GM12878 (cell line): ENCODE results near the gene KCNA2. TPM values are rescaled to one million over a fixed set of nuclear protein-coding genes. Genes with fewer than 3 reads are reported as not detected.

ENCODE experiments used
- ATAC-seq: fragments of 200-7000 bp; cut with Tn5 transposase; 3 replicates; pipeline ENCODE4 v1.9.1; 2020; ENCODE audit warnings: mild to moderate bottlenecking, moderate library complexity
- BruUV-seq: library from RNA; stranded (reverse); fragments of 400-500 nt; replicated peaks from 2 replicates; lab custom pipeline; 2021; lab: Mats Ljungman, UMichigan
- CTCF ChIA-PET: fragments of 300-600 bp; sonication (Branson Sonifier 250); formaldehyde crosslinking; extraction: SDS; loops from one replicate; lab custom pipeline; 2021; ENCODE audit warnings: inconsistent platforms; lab: Yijun Ruan, JAX
- POLR2A ChIA-PET: fragments of 350-600 bp; formaldehyde crosslinking; extraction: SDS; loops from one replicate; lab custom pipeline; 2021; ENCODE audit warnings: inconsistent platforms; lab: Charles Lee
- RAD21 ChIA-PET: fragments of 300-600 bp; sonication (Branson Sonifier 250); formaldehyde crosslinking; loops from one replicate; lab custom pipeline; 2023; ENCODE audit warnings: antibody characterized with exemption; ENCODE audit not compliant: unreplicated experiment; lab: Charles Lee
- SMC1A ChIA-PET: fragments of 300-600 bp; sonication (Branson Sonifier 250); formaldehyde crosslinking; loops from one replicate; lab custom pipeline; 2023; ENCODE audit not compliant: unreplicated experiment, uncharacterized antibody; lab: Charles Lee
- DNase-seq: peaks from one replicate; pipeline ENCODE4 v3.0.0-alpha.2; 2011; ENCODE audit warnings: low read depth, low spot score
- FAIRE-seq: peaks from 3 replicates; lab custom pipeline; 2011; peaks lifted over from hg19 to GRCh38; lab: Jason Lieb, UNC
- H2AFZ ChIP-seq: 2 replicates; pipeline ENCODE4 v1.6.0; 2011; ENCODE audit warnings: low read depth, low read length, control low read depth; ENCODE audit not compliant: control insufficient read depth
- H3K27ac ChIP-seq: 2 replicates; pipeline ENCODE4 v1.5.1; 2011; ENCODE audit warnings: control low read depth; ENCODE audit not compliant: control insufficient read depth, insufficient read depth
- H3K27me3 ChIP-seq, 2 experiments: replicated peaks in 1 of 2; 2 replicates each; pipeline versions ENCODE4 v1.6.0 to v1.6.1; 2011; ENCODE audit warnings: low read length in 1 of 2; ENCODE audit not compliant: control insufficient read depth in 2 of 2, insufficient read depth in 2 of 2
- H3K36me3 ChIP-seq, 2 experiments: 2 replicates each; pipeline ENCODE4 v1.5.1; 2011; ENCODE audit warnings: low read length in 1 of 2; ENCODE audit not compliant: control insufficient read depth in 2 of 2, insufficient read depth in 2 of 2
- H3K4me1 ChIP-seq: 2 replicates; pipeline ENCODE4 v1.6.1; 2011; ENCODE audit warnings: mild to moderate bottlenecking, low read length, moderate library complexity, mixed read lengths; ENCODE audit not compliant: control insufficient read depth, insufficient read depth
- H3K4me2 ChIP-seq: 2 replicates; pipeline ENCODE4 v1.6.0; 2011; ENCODE audit warnings: control low read depth; ENCODE audit not compliant: control insufficient read depth, insufficient read depth
- H3K4me3 ChIP-seq: fragments of 200-600 bp; sonication (generic); 2 replicates; pipeline ENCODE4 v1.5.1; 2016
- H3K79me2 ChIP-seq: 2 replicates; pipeline ENCODE4 v1.6.0; 2011; ENCODE audit warnings: low read length; ENCODE audit not compliant: control insufficient read depth, insufficient read depth
- H3K9ac ChIP-seq: 2 replicates; pipeline ENCODE4 v1.8.0; 2011; ENCODE audit warnings: low read length, control low read depth, mixed read lengths; ENCODE audit not compliant: control insufficient read depth, insufficient read depth
- H3K9me3 ChIP-seq: replicated peaks from 3 replicates; pipeline ENCODE4 v1.5.1; 2011; ENCODE audit warnings: mild to moderate bottlenecking, low read length; ENCODE audit not compliant: control insufficient read depth, insufficient read depth
- H4K20me1 ChIP-seq: 2 replicates; pipeline ENCODE4 v1.6.0; 2011; ENCODE audit not compliant: control insufficient read depth, insufficient read depth
- ATF2 ChIP-seq: IDR thresholded peaks from 2 replicates; pipeline ENCODE4 v1.6.1; 2012; ENCODE audit warnings: low read length, inconsistent platforms
- CBFB ChIP-seq: IDR thresholded peaks from 2 replicates; pipeline ENCODE4 v1.6.1; 2016; ENCODE audit warnings: antibody characterized with exemption, low read depth
- CHD2 ChIP-seq: IDR thresholded peaks from 2 replicates; pipeline ENCODE4 v1.6.1; 2011; ENCODE audit warnings: low read depth, low read length, improper control_type of control experiment, borderline replicate concordance
- CHD4 ChIP-seq: fragments of 200-600 bp; sonication (generic); IDR thresholded peaks from 2 replicates; pipeline ENCODE4 v1.6.1; 2016; ENCODE audit warnings: mild to moderate bottlenecking
- HDAC2 ChIP-seq: fragments of 200-600 bp; sonication (generic); IDR thresholded peaks from 2 replicates; pipeline ENCODE4 v1.6.1; 2017
- IKZF2 ChIP-seq, 2 experiments: fragments of 450-650 bp; IDR thresholded peaks; 2 replicates each; pipeline ENCODE4 v1.6.1; 2017; ENCODE audit warnings: mild to moderate bottlenecking in 2 of 2, moderate library complexity in 2 of 2
- MEF2B ChIP-seq: fragments of 450-650 bp; IDR thresholded peaks from 2 replicates; pipeline ENCODE4 v1.6.1; 2018; ENCODE audit warnings: mild to moderate bottlenecking, moderate library complexity; ENCODE audit not compliant: partially characterized antibody, poor library complexity, severe bottlenecking
- MTA3 ChIP-seq: IDR thresholded peaks from 2 replicates; pipeline ENCODE4 v1.6.1; 2012; ENCODE audit warnings: low read length, inconsistent platforms, borderline replicate concordance
- NR2F1 ChIP-seq: fragments of 450-650 bp; conservative IDR thresholded peaks from 2 replicates; pipeline ENCODE4 v1.6.1; 2017; ENCODE audit warnings: mild to moderate bottlenecking
- RAD21 ChIP-seq: IDR thresholded peaks from 2 replicates; pipeline ENCODE4 v1.6.1; 2011; ENCODE audit warnings: mild to moderate bottlenecking, low read depth, low read length, moderate library complexity; ENCODE audit not compliant: insufficient read depth
- REST ChIP-seq: IDR thresholded peaks from 2 replicates; pipeline ENCODE4 v1.6.1; 2012; ENCODE audit warnings: mild to moderate bottlenecking, low read depth, low read length
- SUZ12 ChIP-seq: fragments of 200-600 bp; sonication (generic); IDR thresholded peaks from one replicate; pipeline ENCODE4 v1.6.1; 2018; ENCODE audit warnings: antibody characterized with exemption, mild to moderate bottlenecking; ENCODE audit not compliant: unreplicated experiment
- TBL1XR1 ChIP-seq: IDR thresholded peaks from 2 replicates; pipeline ENCODE4 v1.6.1; 2012; ENCODE audit warnings: low read depth, low read length, improper control_type of control experiment
- TCF3 ChIP-seq: IDR thresholded peaks from 2 replicates; pipeline ENCODE4 v1.6.1; 2012; ENCODE audit warnings: low read depth, mild to moderate bottlenecking, low read length, borderline replicate concordance; ENCODE audit not compliant: insufficient read depth
- YBX1 ChIP-seq: fragments of 450-650 bp; IDR thresholded peaks from 2 replicates; pipeline ENCODE4 v1.6.1; 2016; ENCODE audit warnings: antibody characterized with exemption
- ZBTB33 ChIP-seq: fragments of 450-650 bp; IDR thresholded peaks from 2 replicates; pipeline ENCODE4 v1.6.1; 2017; ENCODE audit warnings: mild to moderate bottlenecking
- ZNF207 ChIP-seq: fragments of 450-650 bp; IDR thresholded peaks from 2 replicates; pipeline ENCODE4 v1.6.1; 2014; ENCODE audit warnings: antibody characterized with exemption, mild to moderate bottlenecking, borderline replicate concordance
- ZSCAN29 ChIP-seq: fragments of 450-650 bp; IDR thresholded peaks from 2 replicates; pipeline ENCODE4 v1.6.1; 2017; ENCODE audit warnings: mild to moderate bottlenecking, moderate library complexity
- WGBS: methylation state at CpG from one replicate; pipeline ENCODE4 v1.1.6; 2016; ENCODE audit warnings: low lambda C conversion rate; ENCODE audit not compliant: insufficient replicate concordance, insufficient coverage; ENCODE audit errors: missing lambda C conversion rate; 5-methylcytosine and 5-hydroxymethylcytosine counted together
- in situ Hi-C: fragments of 300-500 bp; cut with MboI; formaldehyde crosslinking; loops from 9 replicates; pipeline ENCODE4 v1.14.3; 2018; ENCODE audit warnings: mixed read lengths
- intact Hi-C: fragments of 100-400 bp; cut with micrococcal nuclease; formaldehyde crosslinking; loops from one replicate; pipeline ENCODE4 v1.14.2; 2022; ENCODE audit not compliant: unreplicated experiment
- polyA plus RNA-seq, 11 experiments: library from polyadenylated mRNA; depleted of rRNA in 4 of 11; unstranded in 6 of 11; stranded (reverse) in 5 of 11; fragments of >200 nt; fragmentation: Nextera tagmentation in 4 of 11; fragmentation: Illumina TruSeq in 1 of 11; extraction: Ambion mirVana in 4 of 11; extraction: Trizol in 1 of 11; gene quantifications; 1 replicate in 1 of 11; 2 replicates in 10 of 11; pipeline versions ENCODE4 v1.2.1 to v1.2.3, GENCODE V29; 2011 to 2016; ENCODE audit warnings: inconsistent platforms in 2 of 11, missing spikeins in 2 of 11, low read depth in 1 of 11
- total RNA-seq, 4 experiments: library from RNA; depleted of rRNA in 3 of 4; stranded (reverse); fragments of >200 nt in 3 of 4; fragmentation: Illumina TruSeq in 1 of 4; extraction: Trizol in 1 of 4; gene quantifications; 2 replicates each; pipeline versions ENCODE4 v1.2.1 to v1.2.3, GENCODE V29; 2013 to 2021

Gene KCNA2
- total and polyA plus RNA-seq, 10 of the 15 experiments (the other 5 are each of a cell fraction or from before 2014, with no cell fraction given), result 0.02 to 0.56 (median 0.10) TPM; not detected in 2

- no peak for TF ChIP-seq TBL1XR1
- no peak for TF ChIP-seq RAD21
- TF ChIP-seq, all 136 proteins: peak for 0
Observed at GRCh38 chr1:110570901-110571300, 35.3 kb downstream of the KCNA2 start (continued).

GRCh38 chr1:110570307-110570706 lies 35.9 kb downstream of the KCNA2 start:
- H3K4me1 ChIP-seq, result no peaks in the 10 kb centered on the region
- in situ Hi-C loops (no loop called here), intact Hi-C loops (no loop called here)
- H3K4me3 ChIP-seq, result no peak overlapping the region
- DNase-seq, result no peak
- SMC1A ChIA-PET, result no interaction called here
- no peak for FAIRE-seq
- no peak for ATAC-seq
- H3K27ac ChIP-seq, result no peak overlapping the region
- H3K4me2 ChIP-seq, result no peak overlapping the region
- POLR2A ChIA-PET, result no interaction called here
- TF ChIP-seq REST, result no peak
- TF ChIP-seq ZSCAN29, result no peak
- TF ChIP-seq ZBTB33, result no peak
- TF ChIP-seq TCF3, result no peak
- no peak for TF ChIP-seq ATF2
- TF ChIP-seq MTA3, result no peak
- TF ChIP-seq SUZ12, result no peak
- TF ChIP-seq ZNF207, result no peak
- no peak for TF ChIP-seq CHD2
- no peak for TF ChIP-seq NR2F1
- no peak for TF ChIP-seq IKZF2 (IDR thresholded peaks at IDR 0.05)
- TF ChIP-seq CBFB, result no peak
- no peak for TF ChIP-seq MEF2B
- no peak for TF ChIP-seq HDAC2
- TF ChIP-seq CHD4, result no peak
- TF ChIP-seq YBX1, result no peak
- H3K27me3 ChIP-seq, result peaks cover 0 to 1% of the 10 kb centered on the region in 2 experiments; a peak in 3 of 4 replicates
- no TSS peak for BruUV-seq
- no peaks in the 10 kb centered on the region for H4K20me1 ChIP-seq
- H3K36me3 ChIP-seq, result no peaks in the 10 kb centered on the region
- RAD21 ChIA-PET, result interaction anchor here (1.4 kb wide), 1 partner anchor 74 kb away, joined by 3 read pairs; no protein-coding TSS in a partner anchor
- no peak overlapping the region for H3K9ac ChIP-seq
- H3K79me2 ChIP-seq, result no peaks in the 10 kb centered on the region
- H3K9me3 ChIP-seq, result no peaks in the 10 kb centered on the region
- CTCF ChIA-PET, result no interaction called here
- WGBS, result 0% methylated on average over 3 of the region's 3 CpGs
- H2AFZ ChIP-seq, result no peak overlapping the region
